ENCODE measurements around the gene GPX4. TPM values are rescaled to one million over a fixed set of nuclear protein-coding genes. Genes with fewer than 3 reads are reported as not detected.

The GPX4 gene
- total RNA-seq, 1 experiment from 2014 or later = 355 TPM

GRCh38 chr19:1070931-1071791 lies 32.6 kb upstream of the GPX4 start:
- peak; percentile 70 for DNase-seq
- no peak overlapping the region for H2BK20ac ChIP-seq (ENCODE audit: low read depth, low read length, poor library complexity, severe bottlenecking)
- H3K27me3 ChIP-seq (ENCODE audit: insufficient read depth, low read length) = no peaks in the 10 kb centered on the region; the same call in 1 of the 2 replicates
- no peak overlapping the region for H2BK15ac ChIP-seq (ENCODE audit: low read depth, low read length)
- no peak overlapping the region for H3T11ph ChIP-seq (ENCODE audit: low read length)
- H4K8ac ChIP-seq (replicated peaks; ENCODE audit: insufficient read length, low read depth, low read length) = no peak overlapping the region
- Mint-ChIP-seq H3K27ac (peak overlapping the region in 1 of 3 experiments; percentile 19; a peak in 1 of 7 replicates), H3K4me3 (peak overlapping the region; percentile 69 to 83), H3K9me3 (no peaks in the 10 kb centered on the region), H3K36me3 (ENCODE audit: insufficient read depth in 1 of 3, low read depth in 3 of 3) (peaks cover 8 to 26% (median 15%) of the 10 kb centered on the region in 3 experiments), H3K4me1 (peaks cover 4 to 10% of the 10 kb centered on the region in 2 experiments), H3K27me3 (ENCODE audit: low read depth) (peaks cover 42% of the 10 kb centered on the region)
- H3K27ac ChIP-seq (ENCODE audit: insufficient read length, low read depth, low read length) = no peak overlapping the region
- no peak overlapping the region for H2AK5ac ChIP-seq (ENCODE audit: insufficient read length, low read length)
- TF ChIP-seq CTCF (conservative IDR thresholded peaks at IDR 0.05) = peak; percentile 14; the same call in 1 of the 3 replicates
- no peak overlapping the region for H3K23ac ChIP-seq (ENCODE audit: insufficient read length, low read depth, low read length)
- H2BK12ac ChIP-seq (ENCODE audit: insufficient read length, low read depth, low read length) = no peak overlapping the region
- no peaks in the 10 kb centered on the region for H3K9me3 ChIP-seq (ENCODE audit: control insufficient read depth, low read depth, low read length)
- no peaks in the 10 kb centered on the region for H4K20me1 ChIP-seq (ENCODE audit: control insufficient read depth, insufficient read depth, insufficient read length)
- H3K9ac ChIP-seq (ENCODE audit: extremely low read depth, insufficient read length, low read length) = no peak overlapping the region
- no peak overlapping the region for H3K56ac ChIP-seq (ENCODE audit: insufficient read length, low read depth, low read length)
- H2BK5ac ChIP-seq (ENCODE audit: insufficient read length, low read length) = no peak overlapping the region
- H2AFZ ChIP-seq (ENCODE audit: low read length) = no peak overlapping the region
- no peak overlapping the region for H2BK120ac ChIP-seq (ENCODE audit: low read depth, low read length, poor library complexity, severe bottlenecking)
- H4K91ac ChIP-seq (ENCODE audit: insufficient read length, low read depth, low read length) = no peak overlapping the region
- no peak overlapping the region for H3K4ac ChIP-seq (ENCODE audit: low read depth, low read length)
- H3K23me2 ChIP-seq (ENCODE audit: insufficient read length, low read depth, low read length, poor library complexity, severe bottlenecking) = peaks cover 9% of the 10 kb centered on the region
- no peaks in the 10 kb centered on the region for H3K4me1 ChIP-seq (ENCODE audit: insufficient read depth, low read length)
- WGBS (ENCODE audit: extremely low coverage, insufficient read length, low lambda C conversion rate) = no CpG with 5 or more reads among the region's 99 CpGs
- H4K5ac ChIP-seq (ENCODE audit: insufficient read length, low read depth, low read length) = no peak overlapping the region
- H3K4me2 ChIP-seq (ENCODE audit: insufficient read depth, insufficient read length, low read length) = peak overlapping the region; percentile 64
- H3K79me1 ChIP-seq (ENCODE audit: insufficient read depth, low read depth, low read length, poor library complexity, severe bottlenecking) = no peaks in the 10 kb centered on the region
- H3K18ac ChIP-seq (ENCODE audit: insufficient read length, low read depth, low read length) = peak overlapping the region; percentile 13
- no peaks in the 10 kb centered on the region for H3K79me2 ChIP-seq (ENCODE audit: insufficient read depth, low read length)
- H3K14ac ChIP-seq (ENCODE audit: insufficient read depth, low read length) = peak overlapping the region; percentile 90
